HL-60 (cell line): ENCODE results near the gene UFC1.

Experiments used
- POLR2AphosphoS5 ChIP-seq: IDR thresholded peaks from 2 replicates; pipeline ENCODE4 v1.6.1; 2012; ENCODE audit warnings: low read depth
- TF ChIP-seq, protein P1 (sequence below): IDR thresholded peaks from one replicate; pipeline ENCODE4 v1.5.1; 2011; ENCODE audit warnings: low read length, control low read depth, inconsistent platforms; ENCODE audit not compliant: insufficient read depth

GRCh38 chr1:161157867-161158266 is 4.1 kb downstream of the UFC1 start:
- TF ChIP-seq, protein P1, sequence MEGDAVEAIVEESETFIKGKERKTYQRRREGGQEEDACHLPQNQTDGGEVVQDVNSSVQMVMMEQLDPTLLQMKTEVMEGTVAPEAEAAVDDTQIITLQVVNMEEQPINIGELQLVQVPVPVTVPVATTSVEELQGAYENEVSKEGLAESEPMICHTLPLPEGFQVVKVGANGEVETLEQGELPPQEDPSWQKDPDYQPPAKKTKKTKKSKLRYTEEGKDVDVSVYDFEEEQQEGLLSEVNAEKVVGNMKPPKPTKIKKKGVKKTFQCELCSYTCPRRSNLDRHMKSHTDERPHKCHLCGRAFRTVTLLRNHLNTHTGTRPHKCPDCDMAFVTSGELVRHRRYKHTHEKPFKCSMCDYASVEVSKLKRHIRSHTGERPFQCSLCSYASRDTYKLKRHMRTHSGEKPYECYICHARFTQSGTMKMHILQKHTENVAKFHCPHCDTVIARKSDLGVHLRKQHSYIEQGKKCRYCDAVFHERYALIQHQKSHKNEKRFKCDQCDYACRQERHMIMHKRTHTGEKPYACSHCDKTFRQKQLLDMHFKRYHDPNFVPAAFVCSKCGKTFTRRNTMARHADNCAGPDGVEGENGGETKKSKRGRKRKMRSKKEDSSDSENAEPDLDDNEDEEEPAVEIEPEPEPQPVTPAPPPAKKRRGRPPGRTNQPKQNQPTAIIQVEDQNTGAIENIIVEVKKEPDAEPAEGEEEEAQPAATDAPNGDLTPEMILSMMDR, result no peak
- no peak for TF ChIP-seq POLR2AphosphoS5
